T-helper 2 cell treated with Interferon-gamma antibody and Interleukin-4, amounts not matched to agents 5 μg/mL and 100 μg/mL, for 36 hours (primary cell): ENCODE results near the gene CLDN5.

ENCODE experiments used
- DNase-seq: peaks from one replicate; pipeline ENCODE4 v3.0.0; 2021; ENCODE audit warnings: low spot score
- H3K27ac Mint-ChIP-seq: one replicate; pipeline ENCODE4 v1.8.0; 2021; ENCODE audit warnings: mild to moderate bottlenecking, mixed read lengths
- H3K27me3 Mint-ChIP-seq: one replicate; pipeline ENCODE4 v1.8.0; 2021; ENCODE audit warnings: low read depth, mixed read lengths
- H3K36me3 Mint-ChIP-seq: one replicate; pipeline ENCODE4 v1.8.0; 2021; ENCODE audit warnings: low read depth, mixed read lengths
- H3K4me1 Mint-ChIP-seq: one replicate; pipeline ENCODE4 v1.8.0; 2021; ENCODE audit warnings: low read depth, mixed read lengths
- H3K4me3 Mint-ChIP-seq: one replicate; pipeline ENCODE4 v1.8.0; 2022; ENCODE audit warnings: mild to moderate bottlenecking, moderate library complexity, mixed read lengths
- H3K9me3 Mint-ChIP-seq: one replicate; pipeline ENCODE4 v1.8.0; 2021; ENCODE audit warnings: mixed read lengths

CLDN5 gene

DNA sequence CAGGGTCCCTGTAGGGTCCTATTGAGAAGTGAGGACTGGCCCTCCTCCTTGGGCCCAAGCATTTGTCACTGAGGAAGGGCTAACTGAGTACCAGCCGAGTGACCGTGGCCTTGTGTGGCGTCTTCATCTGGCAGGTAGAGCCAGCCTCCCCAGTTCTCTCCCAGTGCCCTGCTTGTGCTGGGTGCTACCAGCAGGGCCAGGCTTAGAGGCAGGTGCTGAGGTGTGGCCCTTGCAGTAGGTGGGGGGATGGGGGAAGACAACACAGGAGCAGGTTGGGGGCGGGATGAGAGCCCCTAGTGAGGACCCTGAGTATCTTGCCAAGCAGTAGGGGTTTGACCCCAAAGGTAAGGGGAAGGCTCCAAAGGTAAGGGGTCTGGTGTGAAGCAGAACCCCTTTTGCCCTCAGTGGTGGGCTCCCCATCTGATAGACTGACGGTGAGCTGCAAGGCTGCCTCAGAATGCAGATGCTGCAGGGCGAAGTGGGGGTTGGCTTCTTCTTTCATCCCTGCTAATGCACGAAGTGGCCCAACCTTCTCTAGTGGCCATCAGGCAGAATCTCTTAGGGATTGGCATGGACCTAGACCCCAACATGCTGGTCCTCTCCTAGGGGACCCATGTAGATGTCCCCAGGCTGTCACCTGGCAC, 24.9 kb downstream of the CLDN5 start:
- Mint-ChIP-seq H3K27me3 (no peaks in the 10 kb centered on the region), H3K36me3 (peaks cover 14% of the 10 kb centered on the region), H3K9me3 (no peaks in the 10 kb centered on the region), H3K4me1 (no peaks in the 10 kb centered on the region), H3K27ac (no peak overlapping the region), H3K4me3 (no peak overlapping the region)
- no peak for DNase-seq

GRCh38 chr22:19498866-19499190, 25.4 kb downstream of the CLDN5 start:
- Mint-ChIP-seq H3K4me1 (no peaks in the 10 kb centered on the region), H3K27ac (no peak overlapping the region), H3K4me3 (no peak overlapping the region), H3K36me3 (peaks cover 11% of the 10 kb centered on the region), H3K27me3 (no peaks in the 10 kb centered on the region), H3K9me3 (no peaks in the 10 kb centered on the region)
- DNase-seq = no peak

- Mint-ChIP-seq H3K4me1 (no peaks in the 10 kb centered on the region), H3K27ac (no peak overlapping the region), H3K36me3 (peaks cover 15% of the 10 kb centered on the region), H3K9me3 (no peaks in the 10 kb centered on the region), H3K27me3 (no peaks in the 10 kb centered on the region), H3K4me3 (no peak overlapping the region)
- DNase-seq = no peak
These were observed 25.9 kb downstream of the CLDN5 start for GRCh38 chr22:19498154-19498865.

DNA sequence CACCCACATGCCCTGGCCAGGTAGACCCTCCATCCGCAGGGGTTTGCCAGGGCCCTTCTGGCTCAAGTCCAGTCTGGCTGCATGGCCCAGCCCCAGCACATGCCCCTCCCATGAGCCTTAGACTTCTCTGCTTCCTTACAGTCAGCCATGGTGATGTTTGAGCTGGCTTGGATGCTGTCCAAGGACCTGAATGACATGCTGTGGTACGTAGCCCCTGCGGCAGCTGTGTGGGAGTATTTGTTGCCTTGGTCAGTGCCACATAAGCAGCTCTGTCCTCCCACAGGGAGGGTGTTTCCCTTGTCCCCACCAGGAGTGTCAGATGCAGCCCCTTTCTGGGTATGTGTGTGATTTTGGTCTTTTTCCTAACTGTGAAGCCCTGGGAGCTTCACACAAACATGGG, 27.0 kb downstream of the CLDN5 start:
- no peak overlapping the region for H3K27ac Mint-ChIP-seq
- H3K9me3 Mint-ChIP-seq = no peaks in the 10 kb centered on the region
- H3K36me3 Mint-ChIP-seq = peaks cover 22% of the 10 kb centered on the region
- peaks cover 4% of the 10 kb centered on the region for H3K4me1 Mint-ChIP-seq
- H3K4me3 Mint-ChIP-seq = no peak overlapping the region
- DNase-seq = no peak
- no peaks in the 10 kb centered on the region for H3K27me3 Mint-ChIP-seq

DNA sequence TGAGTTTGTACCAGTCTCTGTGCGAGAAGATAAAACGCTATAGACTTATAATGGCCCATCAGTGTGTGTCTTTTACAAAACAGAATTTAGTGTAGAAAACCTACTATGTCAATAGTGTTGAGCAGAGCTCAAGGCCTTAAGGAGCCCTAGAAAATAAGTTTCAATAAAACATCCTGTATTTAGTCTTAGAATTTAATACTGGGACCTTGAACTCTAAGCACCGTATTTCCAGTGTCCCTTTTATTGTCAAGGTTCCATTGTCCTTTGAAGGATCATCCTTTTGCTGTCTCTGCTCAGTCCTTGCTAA, 27.9 kb downstream of the CLDN5 start:
- Mint-ChIP-seq H3K27ac (no peak overlapping the region), H3K9me3 (no peaks in the 10 kb centered on the region)

DNA sequence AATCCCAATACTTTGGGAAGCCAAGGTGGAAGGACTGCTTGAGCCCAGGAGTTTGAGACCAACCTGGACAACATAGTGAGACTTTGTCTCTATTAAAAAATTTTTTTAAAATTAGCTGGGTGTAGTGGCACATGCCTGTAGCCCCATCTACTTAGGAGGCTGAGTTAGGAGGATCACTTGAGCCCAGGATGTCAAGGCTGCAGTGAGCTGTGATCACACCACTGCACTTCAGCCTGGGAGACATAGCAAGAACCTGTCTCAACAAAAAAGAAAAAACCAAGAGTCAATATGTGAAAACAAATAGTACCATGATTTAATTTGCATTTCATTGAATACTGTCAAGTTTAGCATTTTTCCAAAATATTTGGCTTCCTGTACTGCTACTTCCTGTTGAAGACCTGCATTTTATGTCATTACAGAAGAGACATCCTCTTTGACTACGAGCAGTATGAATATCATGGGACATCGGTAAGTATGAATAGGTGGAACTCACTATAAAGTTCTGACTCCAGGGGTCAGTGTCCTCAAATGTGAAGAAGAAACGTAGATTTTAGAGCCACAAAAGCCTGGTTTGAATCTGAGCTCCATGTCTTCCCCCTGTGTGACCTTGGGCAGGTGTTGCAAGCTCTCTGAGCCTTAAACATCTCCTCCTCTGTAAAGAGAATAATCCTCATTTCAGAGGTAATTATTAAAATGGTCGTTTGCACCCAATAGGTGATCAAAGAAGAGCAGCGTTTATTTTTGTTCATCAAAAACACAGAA, 28.5 kb downstream of the CLDN5 start:
- Mint-ChIP-seq H3K4me3 (no peak overlapping the region), H3K36me3 (peaks cover 27% of the 10 kb centered on the region), H3K9me3 (no peaks in the 10 kb centered on the region), H3K27ac (no peak overlapping the region), H3K4me1 (peaks cover 6% of the 10 kb centered on the region), H3K27me3 (no peaks in the 10 kb centered on the region)
- no peak for DNase-seq

More for the DNA sequence above, 27.9 kb downstream of the CLDN5 start:
- Mint-ChIP-seq H3K36me3 (peaks cover 27% of the 10 kb centered on the region), H3K4me3 (no peak overlapping the region), H3K4me1 (peaks cover 6% of the 10 kb centered on the region), H3K27me3 (no peaks in the 10 kb centered on the region)
- DNase-seq = no peak

- Mint-ChIP-seq H3K36me3 (peaks cover 33% of the 10 kb centered on the region), H3K27ac (no peak overlapping the region)
These were observed 29.5 kb downstream of the CLDN5 start for GRCh38 chr22:19494676-19495173.

DNA sequence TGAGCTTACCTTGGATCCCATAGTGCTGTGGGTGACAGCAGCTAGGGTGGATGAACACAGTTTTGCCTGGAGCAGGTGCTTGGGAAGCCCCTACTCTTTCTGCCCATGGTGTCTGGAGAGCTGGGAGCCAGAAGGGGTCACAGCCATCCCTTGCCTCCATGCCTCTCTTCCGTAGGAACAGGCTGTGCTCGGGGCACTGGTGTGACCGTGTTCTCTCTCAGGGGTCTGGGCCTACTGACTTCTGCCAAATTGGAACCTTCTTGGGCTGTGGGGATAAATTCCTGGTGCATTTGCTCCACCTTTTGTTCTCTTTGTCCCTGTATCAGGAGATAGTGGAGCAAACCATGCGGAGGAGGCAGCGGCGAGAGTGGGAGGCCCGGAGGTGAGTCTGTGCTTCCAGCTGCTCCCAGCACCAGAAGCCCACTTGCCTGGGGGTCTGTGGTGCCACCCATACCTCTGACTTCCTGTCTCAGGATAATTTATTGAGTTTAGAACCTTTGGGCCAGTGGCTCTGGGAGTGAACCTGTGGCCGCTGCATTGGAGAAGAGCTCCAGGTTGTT, 30.1 kb downstream of the CLDN5 start:
- Mint-ChIP-seq H3K27ac (no peak overlapping the region), H3K4me1 (peaks cover 11% of the 10 kb centered on the region), H3K36me3 (peaks cover 38% of the 10 kb centered on the region), H3K9me3 (no peaks in the 10 kb centered on the region), H3K4me3 (no peak overlapping the region), H3K27me3 (no peaks in the 10 kb centered on the region)
- no peak for DNase-seq

More at GRCh38 chr22:19494676-19495173, 29.5 kb downstream of the CLDN5 start:
- no peaks in the 10 kb centered on the region for H3K9me3 Mint-ChIP-seq
- H3K27me3 Mint-ChIP-seq = no peaks in the 10 kb centered on the region
- no peak for DNase-seq
- no peak overlapping the region for H3K4me3 Mint-ChIP-seq
- H3K4me1 Mint-ChIP-seq = peaks cover 11% of the 10 kb centered on the region

- peak overlapping the region; percentile 11 for H3K4me3 Mint-ChIP-seq
- peaks cover 45% of the 10 kb centered on the region for H3K36me3 Mint-ChIP-seq
- peaks cover 11% of the 10 kb centered on the region for H3K4me1 Mint-ChIP-seq
- no peak for DNase-seq
- no peaks in the 10 kb centered on the region for H3K27me3 Mint-ChIP-seq
- no peaks in the 10 kb centered on the region for H3K9me3 Mint-ChIP-seq
- H3K27ac Mint-ChIP-seq = peak overlapping the region; percentile 44
These were observed 31.6 kb downstream of the CLDN5 start for GRCh38 chr22:19492504-19493174.

DNA sequence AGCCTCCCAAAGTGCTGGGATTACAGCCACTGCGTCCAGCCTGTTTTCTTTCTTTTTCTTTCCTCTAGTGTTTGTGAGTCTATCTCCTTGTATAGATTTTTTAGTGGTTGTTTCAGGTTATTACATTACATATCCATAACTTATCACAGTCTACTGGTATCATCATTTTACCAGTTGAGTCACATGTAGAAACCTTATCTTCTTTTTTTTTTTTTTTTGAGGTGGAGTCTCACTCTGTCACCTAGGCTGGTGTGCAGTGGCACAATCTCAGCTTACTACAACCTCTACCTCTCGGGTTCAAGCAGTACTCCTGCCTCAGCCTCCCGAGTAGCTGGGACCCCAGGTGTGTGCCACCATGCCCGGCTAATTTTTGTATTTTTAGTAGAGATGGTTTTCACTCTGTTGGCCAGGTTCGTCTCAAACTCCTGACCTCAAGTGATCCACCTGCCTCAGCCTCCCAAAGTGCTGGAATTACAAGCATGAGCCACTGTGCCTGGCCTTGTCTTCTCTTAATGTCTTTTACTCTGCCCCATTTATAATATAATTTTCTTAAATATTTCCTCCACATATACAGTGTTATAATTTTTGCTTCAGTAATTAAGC, 33.5 kb downstream of the CLDN5 start:
- H3K27me3 Mint-ChIP-seq = no peaks in the 10 kb centered on the region
- DNase-seq = no peak
- no peak overlapping the region for H3K4me3 Mint-ChIP-seq
- peaks cover 39% of the 10 kb centered on the region for H3K36me3 Mint-ChIP-seq
- H3K27ac Mint-ChIP-seq = peak overlapping the region; percentile 24
- peaks cover 11% of the 10 kb centered on the region for H3K4me1 Mint-ChIP-seq
- no peaks in the 10 kb centered on the region for H3K9me3 Mint-ChIP-seq

- peaks cover 14% of the 10 kb centered on the region for H3K4me1 Mint-ChIP-seq
- H3K9me3 Mint-ChIP-seq = no peaks in the 10 kb centered on the region
- DNase-seq = no peak
- H3K27me3 Mint-ChIP-seq = no peaks in the 10 kb centered on the region
- H3K4me3 Mint-ChIP-seq = no peak overlapping the region
- no peak overlapping the region for H3K27ac Mint-ChIP-seq
- peaks cover 52% of the 10 kb centered on the region for H3K36me3 Mint-ChIP-seq
These were observed 35.0 kb downstream of the CLDN5 start for GRCh38 chr22:19488884-19489843.

DNA sequence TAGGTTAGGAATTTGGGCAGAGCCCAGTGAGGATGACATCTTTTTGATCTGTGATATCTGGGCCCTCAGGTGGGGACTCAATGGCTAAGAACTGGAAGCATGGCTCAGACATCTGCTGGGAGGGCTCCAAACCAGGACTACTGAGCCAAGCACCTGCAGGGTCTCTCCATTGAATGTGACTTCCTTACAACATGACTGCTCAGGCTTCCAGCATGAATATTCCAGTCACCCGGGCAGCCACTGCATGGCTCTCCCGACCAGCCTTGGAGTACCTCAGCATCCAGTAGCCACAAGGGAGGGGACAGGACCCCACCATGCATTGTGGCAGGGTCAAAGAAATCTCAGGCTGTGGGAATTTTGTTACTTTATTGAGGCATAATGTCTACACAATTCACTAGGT, 35.9 kb downstream of the CLDN5 start:
- no peak overlapping the region for H3K27ac Mint-ChIP-seq
- no peak for DNase-seq
- no peaks in the 10 kb centered on the region for H3K27me3 Mint-ChIP-seq
- H3K4me1 Mint-ChIP-seq = peaks cover 16% of the 10 kb centered on the region
- no peak overlapping the region for H3K4me3 Mint-ChIP-seq
- no peaks in the 10 kb centered on the region for H3K9me3 Mint-ChIP-seq
- peaks cover 54% of the 10 kb centered on the region for H3K36me3 Mint-ChIP-seq
